HUES48 (cell line): ENCODE measurements around the gene CGN.

Experiments used
- H3K27ac ChIP-seq: one replicate; pipeline ENCODE4 v1.7.0; 2013; ENCODE audit warnings: low read depth, low read length, inconsistent platforms
- H3K27me3 ChIP-seq: 2 replicates; pipeline ENCODE4 v1.6.1; 2013; ENCODE audit warnings: mild to moderate bottlenecking, low read length; ENCODE audit not compliant: control insufficient read depth, insufficient read depth
- H3K36me3 ChIP-seq: 2 replicates; pipeline ENCODE4 v1.6.1; 2013; ENCODE audit warnings: low read length; ENCODE audit not compliant: control insufficient read depth, insufficient read depth
- H3K4me1 ChIP-seq: 2 replicates; pipeline ENCODE4 v1.6.1; 2013; ENCODE audit warnings: mild to moderate bottlenecking, low read length; ENCODE audit not compliant: control insufficient read depth, insufficient read depth
- H3K4me3 ChIP-seq: 2 replicates; pipeline ENCODE4 v1.5.1; 2013; ENCODE audit warnings: mild to moderate bottlenecking, low read depth, low read length
- H3K9ac ChIP-seq: 2 replicates; pipeline ENCODE4 v1.6.1; 2013; ENCODE audit warnings: mild to moderate bottlenecking, low read depth, low read length, moderate library complexity
- H3K9me3 ChIP-seq: 2 replicates; pipeline ENCODE4 v1.6.1; 2013; ENCODE audit warnings: low read length; ENCODE audit not compliant: control insufficient read depth, insufficient read depth

The CGN gene, protein sequence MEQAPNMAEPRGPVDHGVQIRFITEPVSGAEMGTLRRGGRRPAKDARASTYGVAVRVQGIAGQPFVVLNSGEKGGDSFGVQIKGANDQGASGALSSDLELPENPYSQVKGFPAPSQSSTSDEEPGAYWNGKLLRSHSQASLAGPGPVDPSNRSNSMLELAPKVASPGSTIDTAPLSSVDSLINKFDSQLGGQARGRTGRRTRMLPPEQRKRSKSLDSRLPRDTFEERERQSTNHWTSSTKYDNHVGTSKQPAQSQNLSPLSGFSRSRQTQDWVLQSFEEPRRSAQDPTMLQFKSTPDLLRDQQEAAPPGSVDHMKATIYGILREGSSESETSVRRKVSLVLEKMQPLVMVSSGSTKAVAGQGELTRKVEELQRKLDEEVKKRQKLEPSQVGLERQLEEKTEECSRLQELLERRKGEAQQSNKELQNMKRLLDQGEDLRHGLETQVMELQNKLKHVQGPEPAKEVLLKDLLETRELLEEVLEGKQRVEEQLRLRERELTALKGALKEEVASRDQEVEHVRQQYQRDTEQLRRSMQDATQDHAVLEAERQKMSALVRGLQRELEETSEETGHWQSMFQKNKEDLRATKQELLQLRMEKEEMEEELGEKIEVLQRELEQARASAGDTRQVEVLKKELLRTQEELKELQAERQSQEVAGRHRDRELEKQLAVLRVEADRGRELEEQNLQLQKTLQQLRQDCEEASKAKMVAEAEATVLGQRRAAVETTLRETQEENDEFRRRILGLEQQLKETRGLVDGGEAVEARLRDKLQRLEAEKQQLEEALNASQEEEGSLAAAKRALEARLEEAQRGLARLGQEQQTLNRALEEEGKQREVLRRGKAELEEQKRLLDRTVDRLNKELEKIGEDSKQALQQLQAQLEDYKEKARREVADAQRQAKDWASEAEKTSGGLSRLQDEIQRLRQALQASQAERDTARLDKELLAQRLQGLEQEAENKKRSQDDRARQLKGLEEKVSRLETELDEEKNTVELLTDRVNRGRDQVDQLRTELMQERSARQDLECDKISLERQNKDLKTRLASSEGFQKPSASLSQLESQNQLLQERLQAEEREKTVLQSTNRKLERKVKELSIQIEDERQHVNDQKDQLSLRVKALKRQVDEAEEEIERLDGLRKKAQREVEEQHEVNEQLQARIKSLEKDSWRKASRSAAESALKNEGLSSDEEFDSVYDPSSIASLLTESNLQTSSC

DNA sequence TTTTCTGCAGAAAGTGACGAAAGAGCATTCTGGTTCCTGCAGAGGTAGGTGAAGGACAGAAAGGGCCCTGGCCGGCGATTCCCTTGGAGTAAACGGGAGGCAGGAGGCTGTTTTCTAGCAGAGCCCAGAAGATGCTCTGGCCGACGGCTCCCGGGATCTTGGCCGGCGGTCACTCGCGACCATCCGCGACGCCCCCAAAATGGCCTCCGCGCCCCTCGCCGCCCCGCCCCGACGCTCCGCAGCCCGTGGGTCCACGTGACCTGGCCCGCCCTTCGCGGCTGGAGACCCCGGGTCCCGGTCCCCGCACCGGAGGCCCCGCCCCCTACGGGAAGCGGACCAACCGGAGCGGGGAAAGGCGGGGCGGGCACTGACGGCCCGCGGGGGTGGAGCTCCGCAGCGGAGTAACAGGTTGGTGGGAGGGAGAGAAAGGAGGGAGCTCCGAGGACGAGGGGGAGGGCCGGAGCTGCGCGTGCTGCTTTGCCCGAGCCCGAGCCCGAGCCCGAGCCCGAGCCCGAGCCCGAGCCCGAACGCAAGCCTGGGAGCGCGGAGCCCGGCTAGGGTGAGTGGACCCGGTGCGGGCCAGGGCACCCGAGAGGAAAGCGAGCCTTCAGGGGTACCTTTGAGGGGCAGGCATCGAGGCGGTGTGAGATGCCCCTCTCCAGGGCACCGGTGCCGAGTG, at the start of gene CGN:
Gene CGN, plus strand, starts transcription at position 431 of the 679 bp plus-strand sequence. CDS start 7,133 bp downstream, outside the sequence.
- Histone ChIP-seq H3K27me3 (no peaks in the 10 kb centered on the region), H3K36me3 (no peaks in the 10 kb centered on the region), H3K27ac (peak within 1 kb of the TSS; percentile 93), H3K4me3 (peak within 1 kb of the TSS; percentile 86), H3K4me1 (peaks cover 43% of the 10 kb centered on the region), H3K9me3 (no peaks in the 10 kb centered on the region), H3K9ac (peak within 1 kb of the TSS; percentile 89)

GRCh38 chr1:151461694-151462093, 49.5 kb upstream of the CGN start:
- Histone ChIP-seq H3K27me3 (no peaks in the 10 kb centered on the region; the same call in 1 of the 2 replicates), H3K27ac (no peak overlapping the region), H3K9me3 (no peaks in the 10 kb centered on the region), H3K9ac (no peak overlapping the region), H3K36me3 (no peaks in the 10 kb centered on the region), H3K4me3 (no peak overlapping the region), H3K4me1 (peaks cover 12% of the 10 kb centered on the region)

- no peak overlapping the region for H3K9ac ChIP-seq
- H3K27me3 ChIP-seq = no peaks in the 10 kb centered on the region; the same call in 1 of the 2 replicates
- no peaks in the 10 kb centered on the region for H3K36me3 ChIP-seq
- H3K4me1 ChIP-seq = no peaks in the 10 kb centered on the region
- no peaks in the 10 kb centered on the region for H3K9me3 ChIP-seq
- no peak overlapping the region for H3K27ac ChIP-seq
- H3K4me3 ChIP-seq = no peak overlapping the region
Observed at GRCh38 chr1:151465026-151465425, 46.2 kb upstream of the CGN start.

- Histone ChIP-seq H3K9ac (peak overlapping the region; percentile 50; the same call in 1 of the 2 replicates), H3K27me3 (no peaks in the 10 kb centered on the region; the same call in 1 of the 2 replicates), H3K4me1 (no peaks in the 10 kb centered on the region), H3K27ac (no peak overlapping the region), H3K9me3 (no peaks in the 10 kb centered on the region), H3K4me3 (peak overlapping the region; percentile 54), H3K36me3 (no peaks in the 10 kb centered on the region)
Observed at GRCh38 chr1:151472856-151473731, 38.1 kb upstream of the CGN start.

GRCh38 chr1:151474745-151475144, 36.4 kb upstream of the CGN start:
- Histone ChIP-seq H3K9me3 (no peaks in the 10 kb centered on the region), H3K4me3 (no peak overlapping the region), H3K9ac (no peak overlapping the region), H3K36me3 (no peaks in the 10 kb centered on the region), H3K27me3 (no peaks in the 10 kb centered on the region; the same call in 1 of the 2 replicates), H3K27ac (no peak overlapping the region), H3K4me1 (no peaks in the 10 kb centered on the region)

DNA sequence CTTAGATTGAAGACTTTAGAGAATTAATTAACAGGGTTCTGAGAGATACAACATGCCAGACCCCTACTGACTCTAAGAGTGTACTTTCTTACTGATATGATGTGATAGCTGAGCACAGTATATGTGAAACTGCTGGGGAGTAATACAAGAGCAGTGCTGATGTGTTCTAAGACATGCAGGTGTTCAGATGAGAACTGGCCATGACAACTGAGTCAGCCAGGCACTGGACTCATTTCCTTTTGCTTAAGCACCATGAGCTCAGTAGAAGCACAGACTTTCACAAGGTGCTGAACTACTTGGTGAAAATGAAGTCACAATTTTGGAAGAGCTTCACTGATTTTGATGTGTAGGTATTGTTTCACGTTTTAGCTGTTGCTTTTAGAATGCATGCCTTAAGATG, 36.0 kb upstream of the CGN start:
- H3K27me3 ChIP-seq = no peaks in the 10 kb centered on the region; the same call in 1 of the 2 replicates
- H3K4me1 ChIP-seq = no peaks in the 10 kb centered on the region
- H3K9me3 ChIP-seq = no peaks in the 10 kb centered on the region
- H3K36me3 ChIP-seq = no peaks in the 10 kb centered on the region
- H3K27ac ChIP-seq = no peak overlapping the region
- no peak overlapping the region for H3K9ac ChIP-seq
- H3K4me3 ChIP-seq = no peak overlapping the region

DNA sequence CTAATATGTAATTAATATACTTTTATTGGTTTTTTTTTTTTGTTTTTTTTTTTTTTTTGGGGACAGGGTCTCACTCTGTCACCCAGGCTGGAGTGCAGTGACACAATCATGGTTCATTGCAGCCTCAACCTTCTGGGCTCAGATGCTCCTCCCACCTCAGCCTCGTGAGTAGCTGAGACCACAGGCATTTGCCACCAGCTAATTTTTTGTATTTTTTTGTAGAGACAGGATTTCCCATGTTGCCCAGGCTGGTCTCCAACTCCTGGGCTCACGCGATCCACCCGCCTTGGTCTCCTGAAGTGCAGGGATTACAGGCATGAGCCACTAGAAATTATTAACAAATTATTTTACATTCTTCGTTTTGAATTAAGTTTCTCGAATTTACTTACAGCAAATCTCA, 35.1 kb upstream of the CGN start:
- no peak overlapping the region for H3K27ac ChIP-seq
- no peak overlapping the region for H3K9ac ChIP-seq

GRCh38 chr1:151477066-151477465, 34.1 kb upstream of the CGN start:
- no peak overlapping the region for H3K9ac ChIP-seq
- H3K4me3 ChIP-seq = no peak overlapping the region
- no peaks in the 10 kb centered on the region for H3K4me1 ChIP-seq
- no peaks in the 10 kb centered on the region; the same call in 1 of the 2 replicates for H3K27me3 ChIP-seq
- H3K27ac ChIP-seq = no peak overlapping the region
- peaks cover 2% of the 10 kb centered on the region; the same call in 1 of the 2 replicates for H3K9me3 ChIP-seq
- H3K36me3 ChIP-seq = no peaks in the 10 kb centered on the region

More for the DNA sequence above, 35.1 kb upstream of the CGN start:
- no peaks in the 10 kb centered on the region for H3K36me3 ChIP-seq
- H3K4me1 ChIP-seq = no peaks in the 10 kb centered on the region
- no peak overlapping the region for H3K4me3 ChIP-seq
- H3K27me3 ChIP-seq = no peaks in the 10 kb centered on the region; the same call in 1 of the 2 replicates
- H3K9me3 ChIP-seq = no peaks in the 10 kb centered on the region

DNA sequence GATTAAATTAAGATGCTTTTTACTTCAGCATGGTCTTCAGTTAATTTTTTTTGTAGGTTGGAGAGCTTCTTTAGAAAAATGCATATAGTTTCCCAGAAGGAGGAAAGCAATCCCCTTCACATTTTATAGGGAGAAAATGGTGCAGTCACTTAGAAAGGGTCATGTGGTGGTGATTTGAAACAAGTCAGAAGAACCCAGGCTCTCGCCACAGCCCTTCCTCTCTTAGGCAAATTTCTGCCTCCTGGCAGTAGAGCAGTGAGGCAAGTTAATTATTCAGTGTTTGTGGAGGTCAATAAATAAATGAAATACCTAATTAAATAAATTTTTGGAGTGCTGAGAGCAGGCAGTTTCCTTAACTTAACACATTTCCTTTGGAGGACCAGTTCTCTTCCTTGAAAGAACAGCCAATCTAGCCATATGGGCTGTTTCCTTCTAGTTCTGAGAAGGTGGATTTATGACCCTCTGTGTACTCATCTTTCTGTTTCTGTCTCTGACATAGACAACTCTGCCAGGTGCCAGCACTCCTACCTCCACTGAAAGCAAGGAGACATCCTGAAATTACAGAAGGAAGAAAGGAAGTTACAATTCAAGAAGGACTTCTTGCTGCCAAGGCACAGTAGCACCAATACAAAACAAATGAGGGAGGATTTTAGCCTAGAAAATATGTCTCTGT, 32.9 kb upstream of the CGN start:
- Histone ChIP-seq H3K27ac (no peak overlapping the region), H3K4me3 (no peak overlapping the region), H3K9me3 (peaks cover 3% of the 10 kb centered on the region; the same call in 1 of the 2 replicates), H3K9ac (no peak overlapping the region), H3K27me3 (no peaks in the 10 kb centered on the region; the same call in 1 of the 2 replicates), H3K36me3 (no peaks in the 10 kb centered on the region), H3K4me1 (no peaks in the 10 kb centered on the region)
